Neural crest cell (in vitro differentiated cells): Measurements from ENCODE around the gene UBL3. TPM values are rescaled to one million over a fixed set of nuclear protein-coding genes. Genes with fewer than 3 reads are reported as not detected.

Source experiments
- DNase-seq: peaks from one replicate; pipeline ENCODE4 v3.0.0; 2021; ENCODE audit warnings: low read depth, mixed read lengths, low spot score
- H3K27ac Mint-ChIP-seq: one replicate; pipeline ENCODE4 v1.8.0; 2021; ENCODE audit warnings: mild to moderate bottlenecking, mixed read lengths; ENCODE audit not compliant: unreplicated experiment
- H3K27me3 Mint-ChIP-seq: 2 replicates; pipeline ENCODE4 v1.8.0; 2021; ENCODE audit warnings: low read depth, mild to moderate bottlenecking, mixed read lengths
- H3K36me3 Mint-ChIP-seq: 2 replicates; pipeline ENCODE4 v1.8.0; 2021; ENCODE audit warnings: low read depth, mild to moderate bottlenecking, mixed read lengths
- H3K4me1 Mint-ChIP-seq: 2 replicates; pipeline ENCODE4 v1.8.0; 2021; ENCODE audit warnings: mixed read lengths
- H3K4me3 Mint-ChIP-seq: one replicate; pipeline ENCODE4 v1.8.0; 2021; ENCODE audit warnings: mild to moderate bottlenecking, mixed read lengths
- H3K9me3 Mint-ChIP-seq: 2 replicates; pipeline ENCODE4 v1.8.0; 2021; ENCODE audit warnings: mixed read lengths
- CTCF ChIP-seq: fragments of 200-600 bp; sonication (generic); conservative IDR thresholded peaks from 2 replicates; pipeline ENCODE4 v1.5.0; 2021; ENCODE audit warnings: antibody characterized with exemption, mild to moderate bottlenecking
- total RNA-seq: library from RNA; stranded (reverse); gene quantifications from 2 replicates; pipeline ENCODE4 v1.2.1, GENCODE V29; 2021

Gene UBL3
- total RNA-seq, 1 donor from 2014 or later, result 35.5 TPM

- Mint-ChIP-seq H3K27ac (no peak overlapping the region), H3K4me1 (peaks cover 5% of the 10 kb centered on the region), H3K27me3 (no peaks in the 10 kb centered on the region), H3K9me3 (no peaks in the 10 kb centered on the region), H3K36me3 (no peaks in the 10 kb centered on the region), H3K4me3 (no peak overlapping the region)
- no peak for TF ChIP-seq CTCF
- no peak for DNase-seq
Measured at GRCh38 chr13:29802621-29803020, 47.8 kb downstream of the UBL3 start.

GRCh38 chr13:29801737-29802305, 48.6 kb downstream of the UBL3 start:
- H3K4me3 Mint-ChIP-seq, result no peak overlapping the region
- H3K4me1 Mint-ChIP-seq, result peaks cover 12% of the 10 kb centered on the region
- DNase-seq, result no peak
- peak overlapping the region; percentile 51 for H3K27ac Mint-ChIP-seq
- TF ChIP-seq CTCF, result no peak
- H3K27me3 Mint-ChIP-seq, result no peaks in the 10 kb centered on the region
- no peaks in the 10 kb centered on the region for H3K36me3 Mint-ChIP-seq
- no peaks in the 10 kb centered on the region for H3K9me3 Mint-ChIP-seq

- H3K4me1 Mint-ChIP-seq, result peaks cover 12% of the 10 kb centered on the region
- no peak for TF ChIP-seq CTCF
- DNase-seq, result no peak
- H3K9me3 Mint-ChIP-seq, result no peaks in the 10 kb centered on the region
- H3K27me3 Mint-ChIP-seq, result no peaks in the 10 kb centered on the region
- no peak overlapping the region for H3K4me3 Mint-ChIP-seq
- H3K36me3 Mint-ChIP-seq, result no peaks in the 10 kb centered on the region
- peak overlapping the region; percentile 51 for H3K27ac Mint-ChIP-seq
Measured at GRCh38 chr13:29801102-29801501, 49.3 kb downstream of the UBL3 start.

GRCh38 chr13:29800687-29801086, 49.7 kb downstream of the UBL3 start:
- no peak overlapping the region for H3K4me3 Mint-ChIP-seq
- H3K27ac Mint-ChIP-seq, result no peak overlapping the region
- H3K4me1 Mint-ChIP-seq, result peaks cover 12% of the 10 kb centered on the region
- no peaks in the 10 kb centered on the region for H3K27me3 Mint-ChIP-seq
- H3K9me3 Mint-ChIP-seq, result no peaks in the 10 kb centered on the region
- DNase-seq, result no peak
- H3K36me3 Mint-ChIP-seq, result no peaks in the 10 kb centered on the region
- no peak for TF ChIP-seq CTCF

GRCh38 chr13:29799041-29799440, 51.4 kb downstream of the UBL3 start:
- Mint-ChIP-seq H3K27me3 (no peaks in the 10 kb centered on the region), H3K4me3 (no peak overlapping the region), H3K27ac (no peak overlapping the region), H3K9me3 (no peaks in the 10 kb centered on the region), H3K4me1 (peaks cover 12% of the 10 kb centered on the region), H3K36me3 (no peaks in the 10 kb centered on the region)
- no peak for TF ChIP-seq CTCF
- DNase-seq, result no peak
